Measurements from ENCODE around the gene CLCN6.

The CLCN6 gene, protein sequence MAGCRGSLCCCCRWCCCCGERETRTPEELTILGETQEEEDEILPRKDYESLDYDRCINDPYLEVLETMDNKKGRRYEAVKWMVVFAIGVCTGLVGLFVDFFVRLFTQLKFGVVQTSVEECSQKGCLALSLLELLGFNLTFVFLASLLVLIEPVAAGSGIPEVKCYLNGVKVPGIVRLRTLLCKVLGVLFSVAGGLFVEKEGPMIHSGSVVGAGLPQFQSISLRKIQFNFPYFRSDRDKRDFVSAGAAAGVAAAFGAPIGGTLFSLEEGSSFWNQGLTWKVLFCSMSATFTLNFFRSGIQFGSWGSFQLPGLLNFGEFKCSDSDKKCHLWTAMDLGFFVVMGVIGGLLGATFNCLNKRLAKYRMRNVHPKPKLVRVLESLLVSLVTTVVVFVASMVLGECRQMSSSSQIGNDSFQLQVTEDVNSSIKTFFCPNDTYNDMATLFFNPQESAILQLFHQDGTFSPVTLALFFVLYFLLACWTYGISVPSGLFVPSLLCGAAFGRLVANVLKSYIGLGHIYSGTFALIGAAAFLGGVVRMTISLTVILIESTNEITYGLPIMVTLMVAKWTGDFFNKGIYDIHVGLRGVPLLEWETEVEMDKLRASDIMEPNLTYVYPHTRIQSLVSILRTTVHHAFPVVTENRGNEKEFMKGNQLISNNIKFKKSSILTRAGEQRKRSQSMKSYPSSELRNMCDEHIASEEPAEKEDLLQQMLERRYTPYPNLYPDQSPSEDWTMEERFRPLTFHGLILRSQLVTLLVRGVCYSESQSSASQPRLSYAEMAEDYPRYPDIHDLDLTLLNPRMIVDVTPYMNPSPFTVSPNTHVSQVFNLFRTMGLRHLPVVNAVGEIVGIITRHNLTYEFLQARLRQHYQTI

GRCh38 chr1:11805422-11806306 is at the start of gene CLCN6, which contains the start of gene MTHFR:
Gene CLCN6, plus strand, starts transcription at chr1:11806191. Its CDS starts 72 bp downstream, at chr1:11806263.
Gene MTHFR, minus strand, starts transcription at chr1:11805964. Its CDS starts 2,848 bp downstream, at chr1:11803116.
- peak; percentile 95 to 98 for DNase-seq

DNA sequence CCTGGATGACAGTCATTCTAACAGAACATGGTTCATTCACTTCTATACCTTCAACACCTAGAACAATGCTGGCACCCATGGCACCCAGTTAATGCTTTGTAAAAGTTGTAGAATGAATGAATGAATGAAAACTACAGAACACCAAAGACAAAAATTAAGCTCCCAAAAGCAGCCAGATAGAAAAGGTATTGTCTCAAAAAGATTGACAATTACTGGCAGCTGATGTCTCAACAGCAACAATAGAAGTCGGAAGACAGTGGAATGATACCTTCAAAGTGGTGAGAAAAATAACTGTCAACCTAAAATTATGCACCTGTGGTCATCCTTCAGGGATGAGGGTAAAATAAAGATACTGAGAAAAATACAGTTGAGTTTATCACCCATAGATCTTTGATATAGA is 48.9 kb upstream of the CLCN6 start:
- no peak for DNase-seq

DNA sequence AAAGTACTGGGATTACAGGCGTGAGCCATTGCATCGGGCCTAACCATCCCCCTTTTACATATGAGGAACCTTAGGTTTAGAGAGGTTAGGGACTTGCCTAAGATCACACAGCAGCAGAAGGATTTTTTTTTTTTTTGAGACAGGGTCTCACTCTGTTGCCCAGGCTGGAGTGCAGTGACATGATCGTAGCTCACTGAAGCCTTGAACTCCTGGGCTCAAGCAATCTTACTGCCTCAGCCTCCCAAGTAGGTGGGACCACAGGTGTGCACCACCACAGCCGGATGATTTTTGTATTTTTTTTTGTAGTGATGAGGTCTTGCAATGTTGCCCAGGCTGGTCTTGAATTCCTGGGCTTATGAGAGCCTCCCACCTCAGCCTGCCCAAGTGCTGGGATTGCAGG is 46.2 kb upstream of the CLCN6 start:
- no peak for DNase-seq

DNA sequence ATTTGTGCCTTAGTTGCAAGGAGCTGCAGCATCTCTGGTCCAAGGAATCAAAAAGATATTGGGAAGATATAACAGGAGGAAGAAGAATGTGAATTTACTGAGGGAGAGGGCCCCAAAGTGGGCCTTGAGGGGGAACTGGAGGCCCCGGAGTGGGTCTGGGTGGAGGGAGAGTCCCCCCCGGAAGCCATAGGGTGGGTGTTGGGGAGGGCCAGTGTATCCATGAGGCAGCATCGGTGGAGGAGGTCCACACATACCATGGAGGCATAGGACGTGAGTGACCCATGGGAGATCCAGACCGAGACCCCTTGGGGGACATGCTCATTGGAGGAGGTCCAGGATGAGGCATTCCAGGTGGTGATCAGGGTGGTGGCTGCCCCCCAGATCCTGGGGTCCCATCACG is 44.7 kb upstream of the CLCN6 start:
- DNase-seq: no peak

GRCh38 chr1:11761988-11762406 is 44.0 kb upstream of the CLCN6 start, which contains the start of gene C1orf167:
Gene C1orf167, plus strand, starts transcription at chr1:11762193. Its CDS starts 2,208 bp downstream, at chr1:11764401.
- DNase-seq: peak in 1 of 2 experiments; percentile 11

GRCh38 chr1:11764115-11764514 is 41.9 kb upstream of the CLCN6 start:
- DNase-seq: no peak

DNA sequence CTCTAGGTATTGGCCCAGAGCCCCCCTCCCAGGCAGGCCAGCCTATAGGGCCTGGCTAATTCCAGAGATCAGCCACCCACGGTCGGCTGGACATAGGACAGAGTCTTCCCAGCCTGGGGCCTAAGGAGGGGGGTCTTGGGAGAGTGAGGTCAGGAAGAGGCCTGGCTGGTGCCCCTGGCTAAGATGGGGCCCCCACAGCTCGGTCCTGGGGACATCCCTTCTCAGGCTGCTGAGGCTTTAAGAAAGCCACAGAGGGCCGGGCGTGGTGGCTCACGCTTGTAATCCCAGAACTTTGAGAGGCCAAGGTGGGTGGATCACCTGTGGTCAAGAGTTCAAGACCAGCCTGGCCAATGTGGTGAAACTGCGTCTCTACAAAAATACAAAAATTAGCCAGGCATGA is 41.5 kb upstream of the CLCN6 start:
- no peak for DNase-seq

DNA sequence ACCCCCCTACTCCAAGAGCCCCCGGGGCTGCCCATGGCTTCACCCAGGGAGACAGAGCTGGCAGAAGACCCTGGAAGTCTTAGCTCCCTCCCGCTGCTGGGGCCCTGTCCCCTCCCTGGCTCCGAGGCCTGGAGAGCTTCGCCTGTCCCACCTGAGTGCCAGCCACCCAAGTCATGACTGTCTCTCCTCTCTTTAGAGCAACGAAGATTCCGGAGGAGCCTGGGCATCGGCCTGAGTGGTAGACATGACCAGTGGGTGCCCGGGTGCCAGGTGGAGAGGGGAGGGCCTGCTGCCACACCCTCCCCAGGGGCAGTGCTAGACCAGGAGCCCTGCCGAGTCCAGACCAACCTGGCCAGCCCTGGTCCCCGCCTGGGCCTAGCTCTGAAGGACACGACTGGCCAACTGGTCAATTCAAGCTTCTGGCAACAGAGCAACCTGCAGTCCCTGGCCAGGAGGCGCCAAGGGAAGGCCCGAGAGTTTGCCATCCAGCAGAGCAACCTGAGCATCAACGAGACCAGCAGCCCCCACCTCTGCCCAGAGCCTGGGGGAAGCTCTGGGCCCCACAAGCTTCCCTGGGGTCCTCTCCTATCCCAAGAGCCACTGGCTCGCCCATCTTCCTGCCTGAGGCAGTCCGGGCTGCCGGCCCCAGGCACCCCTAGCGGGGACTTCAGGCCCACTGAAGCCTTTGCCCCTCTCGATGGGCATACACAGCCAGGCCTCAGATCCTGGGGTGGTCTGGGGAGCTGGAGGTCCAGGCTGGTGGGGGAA is 40.1 kb upstream of the CLCN6 start:
- no peak for DNase-seq

- no peak for DNase-seq
These were observed 39.6 kb upstream of the CLCN6 start for GRCh38 chr1:11766429-11766776.

DNA sequence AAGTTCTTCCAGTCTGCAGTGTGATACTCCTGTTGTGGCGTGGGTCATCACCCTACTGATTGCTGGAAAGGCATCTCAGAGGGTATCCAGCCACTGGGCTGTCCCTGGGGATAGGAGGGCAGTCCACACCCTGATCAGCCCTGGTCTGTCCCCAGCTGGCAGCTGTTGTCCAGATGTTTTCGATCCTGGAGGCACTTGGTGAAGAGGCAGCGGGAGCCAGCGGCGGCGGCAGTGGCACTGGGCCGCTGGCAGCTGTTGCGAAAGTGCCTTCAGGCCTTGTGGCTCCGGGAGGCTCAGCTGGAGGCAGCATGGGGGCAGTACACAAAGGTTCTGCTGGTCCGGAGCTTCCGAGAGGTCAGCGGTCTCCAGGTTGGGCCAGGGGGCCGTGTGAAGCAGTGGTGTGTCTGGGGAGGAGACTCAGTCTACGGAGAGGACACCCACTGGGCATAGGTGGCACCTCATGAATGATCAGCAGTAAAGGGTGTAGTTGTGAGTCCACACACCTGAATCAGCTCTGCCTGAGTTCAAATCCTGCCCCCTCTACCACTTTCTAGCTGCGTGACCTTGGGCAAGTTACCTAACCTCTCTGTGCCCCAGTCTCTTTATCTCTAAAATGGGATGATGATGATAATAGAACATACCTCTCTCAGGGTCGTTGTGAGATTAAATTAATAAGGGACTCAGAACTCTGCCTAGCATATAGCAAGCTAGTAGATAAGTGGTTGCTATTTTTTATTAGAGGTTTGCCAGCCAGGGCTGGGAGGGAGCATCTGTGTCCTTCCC is 37.9 kb upstream of the CLCN6 start:
- DNase-seq: no peak

DNA sequence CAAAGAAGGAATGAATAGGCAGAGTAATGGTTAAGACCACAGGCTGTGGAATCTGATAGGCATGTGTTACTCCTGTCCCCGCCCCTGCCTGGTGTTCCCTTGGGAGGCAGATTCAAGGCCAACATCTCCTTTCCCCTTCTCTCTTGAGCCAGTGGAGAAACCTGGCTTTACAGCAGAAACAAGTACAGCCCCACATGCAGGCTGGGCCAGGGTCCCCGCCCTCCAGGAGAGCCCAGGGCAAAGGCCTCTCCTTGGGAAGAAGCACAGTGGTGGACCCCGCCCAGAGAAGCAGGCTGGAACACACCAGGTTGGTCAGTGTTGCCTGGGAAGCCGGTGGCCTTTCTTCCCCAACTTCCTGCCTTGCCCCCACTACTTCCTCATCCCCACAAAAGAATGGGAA is 37.2 kb upstream of the CLCN6 start:
- no peak for DNase-seq

- DNase-seq: no peak
These were observed 36.7 kb upstream of the CLCN6 start for GRCh38 chr1:11769274-11769673.

- DNase-seq: no peak
These were observed 36.0 kb upstream of the CLCN6 start for GRCh38 chr1:11770011-11770410.

DNA sequence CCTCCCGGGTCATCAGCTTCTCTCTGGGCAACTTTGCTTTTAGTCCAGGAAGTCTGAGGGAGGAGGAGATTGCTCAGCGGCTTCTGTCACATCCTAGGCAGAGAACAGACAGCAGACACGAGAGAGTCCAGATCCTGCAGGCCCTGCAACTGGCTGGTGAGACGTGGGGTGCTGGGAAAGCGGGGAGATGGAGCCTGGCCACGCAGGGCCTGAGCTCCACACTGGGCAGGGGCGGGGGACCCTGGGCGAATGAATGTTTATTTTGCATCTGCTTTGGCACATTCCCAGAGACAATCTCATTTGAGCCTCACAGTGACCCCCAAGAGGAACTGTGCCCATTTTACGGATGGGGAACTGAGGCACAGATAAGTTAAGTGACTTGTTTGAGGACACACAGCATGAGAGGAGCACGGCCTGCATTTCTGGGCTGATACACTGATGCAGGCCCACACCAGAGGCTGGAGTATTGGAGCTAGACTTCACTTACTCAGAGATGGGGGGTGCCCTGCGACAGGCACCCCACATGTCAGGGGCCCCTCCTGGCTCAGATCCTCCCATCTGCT is 34.4 kb upstream of the CLCN6 start:
- DNase-seq: no peak

GRCh38 chr1:11772458-11772857 is 33.5 kb upstream of the CLCN6 start:
- no peak for DNase-seq

DNA sequence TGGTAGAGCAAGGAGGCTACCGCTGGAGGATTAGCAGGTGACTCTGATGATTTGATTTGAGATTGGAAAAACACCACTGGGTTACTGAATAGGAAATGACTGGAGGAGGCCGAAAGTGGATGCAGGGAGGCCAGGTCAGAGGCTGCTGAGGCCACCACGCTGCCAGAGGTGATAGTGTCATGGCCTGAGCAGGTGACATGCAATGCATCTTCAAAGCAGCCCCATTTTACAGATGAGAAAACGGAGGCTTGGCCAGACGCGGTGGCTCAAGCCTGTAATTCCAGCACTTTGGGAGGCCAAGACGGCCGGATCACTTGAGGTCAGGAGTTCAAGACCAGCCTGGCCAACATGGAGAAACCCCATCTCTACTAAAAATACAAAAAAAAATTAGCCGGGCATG is 31.2 kb upstream of the CLCN6 start:
- no peak for DNase-seq

DNA sequence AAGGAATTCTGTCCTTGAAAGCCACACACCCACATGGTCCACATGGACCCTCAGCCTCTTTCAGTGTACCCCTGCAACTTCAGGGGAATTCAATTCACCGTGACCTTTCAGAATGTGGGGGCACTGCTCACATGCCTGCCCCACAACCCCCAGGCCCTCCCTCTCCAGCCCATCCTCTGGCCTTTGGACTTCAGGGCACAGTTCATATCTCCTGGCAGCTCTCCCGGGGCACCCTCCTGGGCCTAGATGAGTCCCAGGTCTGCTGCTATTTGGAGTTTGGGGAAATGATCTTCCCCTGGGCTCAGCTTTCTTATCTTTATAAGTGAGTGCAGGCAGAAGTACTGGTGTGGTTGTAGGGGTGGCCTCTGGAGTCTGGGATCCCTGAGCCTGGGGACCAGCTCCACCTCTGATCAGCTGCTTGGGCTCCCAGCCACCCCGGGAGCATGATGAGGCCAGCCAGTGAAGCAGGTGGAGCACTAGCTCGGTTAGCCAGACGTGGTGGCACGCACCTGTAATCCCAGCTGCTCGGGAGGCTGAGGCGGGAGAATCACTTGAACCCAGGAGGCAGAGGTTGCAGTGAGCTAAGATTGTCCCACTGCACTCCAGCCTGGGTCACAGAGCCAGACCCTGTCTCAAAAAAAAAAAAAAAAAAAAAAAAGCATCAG is 28.2 kb upstream of the CLCN6 start:
- DNase-seq: no peak

DNA sequence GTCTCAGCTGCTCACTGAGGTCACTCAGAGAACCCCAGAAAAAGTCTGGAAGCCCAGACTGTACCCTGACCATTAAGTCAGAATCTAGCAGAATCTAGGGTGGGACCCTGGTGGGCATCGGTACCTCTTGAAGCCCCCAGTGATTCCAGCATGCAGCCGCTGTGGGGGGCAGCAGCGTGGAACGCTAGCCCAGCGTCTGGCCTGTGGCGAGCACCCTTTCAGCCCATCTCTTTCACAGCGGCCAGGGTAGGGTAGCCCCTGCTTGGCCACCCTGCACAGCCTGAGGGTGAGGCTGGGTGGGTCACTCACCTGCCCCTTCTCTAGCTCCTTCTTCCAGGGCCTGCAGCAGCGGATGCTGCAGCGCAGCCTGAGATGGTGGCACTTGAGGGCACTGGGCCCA is 27.7 kb upstream of the CLCN6 start:
- no peak for DNase-seq

GRCh38 chr1:11778844-11779623 is 27.0 kb upstream of the CLCN6 start:
- DNase-seq: no peak

Measured in NCI-H1930 (cell line).